Small intestine (tissue), 7 donors: ENCODE results near the gene THAP6. TPM values are rescaled to one million over a fixed set of nuclear protein-coding genes. Genes with fewer than 3 reads are reported as not detected.
A peak's percentile ranks its signal among the peaks of the same experiment; 100 is the strongest.

Experiments used
- DNase-seq, 2 donors: peaks; one replicate each; pipeline versions ENCODE4 v3.0.0 to v3.0.0-alpha.2; 2013
- FAIRE-seq: peaks from 2 replicates; lab custom pipeline; 2012; peaks lifted over from hg19 to GRCh38; lab: Jason Lieb, UNC
- H3K27ac ChIP-seq, 3 donors: one replicate each; pipeline ENCODE4 v1.5.1; 2013; ENCODE audit warnings: low read length in 2 of 3, mild to moderate bottlenecking in 2 of 3, control low read depth in 1 of 3, inconsistent platforms in 1 of 3, low read depth in 1 of 3, moderate library complexity in 1 of 3
- H3K27me3 ChIP-seq, 3 donors: one replicate each; pipeline ENCODE4 v1.6.1; 2013; ENCODE audit warnings: low read length in 3 of 3, inconsistent platforms in 1 of 3; ENCODE audit not compliant: control insufficient read depth in 3 of 3, insufficient read depth in 3 of 3
- H3K36me3 ChIP-seq, 3 donors: one replicate each; pipeline ENCODE4 v1.6.1; 2013; ENCODE audit warnings: low read length in 3 of 3, inconsistent platforms in 1 of 3, low read depth in 1 of 3, mild to moderate bottlenecking in 1 of 3, moderate library complexity in 1 of 3; ENCODE audit not compliant: control insufficient read depth in 3 of 3, insufficient read depth in 2 of 3
- H3K4me1 ChIP-seq, 3 donors: one replicate each; pipeline ENCODE4 v1.6.1; 2013; ENCODE audit warnings: low read length in 2 of 3, inconsistent platforms in 1 of 3, low read depth in 1 of 3, mild to moderate bottlenecking in 1 of 3, moderate library complexity in 1 of 3; ENCODE audit not compliant: control insufficient read depth in 3 of 3, insufficient read depth in 2 of 3
- H3K4me3 ChIP-seq, 3 donors: one replicate each; pipeline ENCODE4 v1.5.1; 2013; ENCODE audit warnings: low read length in 3 of 3, control low read depth in 1 of 3, inconsistent platforms in 1 of 3, low read depth in 1 of 3, mild to moderate bottlenecking in 1 of 3, moderate library complexity in 1 of 3
- H3K9me3 ChIP-seq, 2 donors: one replicate each; pipeline ENCODE4 v1.6.1; 2013; ENCODE audit warnings: low read depth in 1 of 2, low read length in 1 of 2; ENCODE audit not compliant: control insufficient read depth in 2 of 2, insufficient read depth in 1 of 2
- WGBS, 3 donors: extraction: QIAGEN DNeasy Blood & Tissue Kit; methylation state at CpG; one replicate each; pipeline ENCODE4 v1.1.7; 2013; 5-methylcytosine and 5-hydroxymethylcytosine counted together
- polyA plus RNA-seq, 4 donors: library from polyadenylated mRNA; stranded (reverse) in 3 of 4; unstranded in 1 of 4; fragments of 200-250 nt in 3 of 4; fragments of 120-200 nt in 1 of 4; gene quantifications; one replicate each; pipeline versions ENCODE4 v1.2.1 to v1.2.3, GENCODE V29; 2013
- donor health status: healthy with polysubstance abuse.
- donor health status: control.
- donor health status: control.
- donor health status: Bipolar disorder and iron deficiency.
- donor health status: healthy.

Gene THAP6
- polyA plus RNA-seq, 4 donors = 4.1 to 20.8 (median 5.9) TPM

- DNase-seq = no peak
- no peaks in the 10 kb centered on the region for H3K27me3 ChIP-seq
- no peak for FAIRE-seq
- no peaks in the 10 kb centered on the region for H3K4me1 ChIP-seq
- H3K36me3 ChIP-seq = peaks cover 0 to 10% (median 0%) of the 10 kb centered on the region in 3 donors
- WGBS, 3 donors = 93 to 94% (median 94%) methylated on average over 5 of the region's 5 CpGs
- H3K9me3 ChIP-seq = no peaks in the 10 kb centered on the region
- no peak overlapping the region for H3K27ac ChIP-seq
- no peak overlapping the region for H3K4me3 ChIP-seq
These were observed 31.3 kb downstream of the THAP6 start for GRCh38 chr4:75545526-75545925.

DNA sequence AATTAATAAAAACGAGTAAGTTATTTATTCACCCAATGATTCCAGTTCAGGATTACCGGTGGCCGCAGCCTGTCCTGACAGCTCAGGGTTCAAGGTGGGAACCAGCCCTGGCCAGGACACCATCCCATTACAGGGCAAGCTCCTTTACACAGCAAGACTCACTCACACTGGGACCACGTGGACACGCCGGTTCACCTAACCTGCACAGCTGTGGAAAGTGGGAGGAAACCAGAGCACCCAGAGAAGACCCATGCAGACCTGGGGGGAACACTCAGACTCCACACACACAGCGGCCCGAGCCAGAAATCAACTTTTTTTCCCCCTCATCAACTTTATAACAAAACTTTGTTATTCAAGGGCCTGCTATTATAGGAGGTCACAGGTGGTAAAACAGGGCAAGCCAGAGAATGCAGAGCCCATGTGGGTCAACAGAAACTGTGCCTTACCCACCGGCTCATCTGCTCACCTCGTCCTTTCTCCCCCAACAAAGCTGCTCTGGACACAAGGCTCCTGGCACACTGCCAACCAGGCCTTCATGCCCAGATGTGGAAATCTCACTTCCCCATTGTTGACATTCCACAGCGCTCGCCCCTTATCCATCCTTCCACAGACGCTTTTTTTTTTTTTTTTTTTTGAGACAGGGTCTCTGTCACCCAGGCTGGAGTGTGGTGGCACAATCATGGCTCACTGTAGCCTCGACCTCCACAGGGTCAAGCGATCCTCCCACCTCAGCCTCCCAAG lies 33.5 kb downstream of the THAP6 start:
- no peaks in the 10 kb centered on the region for H3K9me3 ChIP-seq
- FAIRE-seq (no peak), DNase-seq (peak in 1 of 2 donors; percentile 3)
- H3K4me1 ChIP-seq = no peaks in the 10 kb centered on the region
- H3K27me3 ChIP-seq = no peaks in the 10 kb centered on the region
- WGBS, 3 donors = 75 to 80% (median 76%) methylated on average over 15 of the region's 15 CpGs
- H3K27ac ChIP-seq = no peak overlapping the region
- peaks cover 0 to 10% (median 0%) of the 10 kb centered on the region in 3 donors for H3K36me3 ChIP-seq
- H3K4me3 ChIP-seq = no peak overlapping the region

DNA sequence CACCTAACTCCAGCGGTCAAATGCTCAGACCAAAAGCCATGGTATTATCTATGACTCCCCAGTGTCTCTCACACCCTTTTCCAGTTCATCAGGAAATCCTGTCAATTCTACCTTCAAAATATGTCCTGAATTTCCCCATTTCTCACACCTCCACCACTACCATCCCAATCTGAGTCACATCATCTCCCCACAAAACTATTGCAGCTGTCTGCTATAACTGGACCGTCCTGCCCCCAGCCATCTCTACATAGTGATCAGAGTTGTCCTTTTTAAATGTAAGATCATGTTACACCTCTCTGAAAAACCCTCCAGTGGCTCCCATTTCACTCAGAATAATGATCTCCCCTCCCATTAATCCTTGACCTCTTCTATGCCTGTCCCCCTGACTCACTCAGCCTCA lies 34.7 kb downstream of the THAP6 start:
- H3K4me3 ChIP-seq = no peak overlapping the region
- H3K9me3 ChIP-seq = no peaks in the 10 kb centered on the region
- H3K36me3 ChIP-seq = peaks cover 0 to 10% (median 0%) of the 10 kb centered on the region in 3 donors
- WGBS, 3 donors = 85 to 91% (median 87%) methylated on average over 2 of the region's 2 CpGs
- H3K27me3 ChIP-seq = no peaks in the 10 kb centered on the region
- DNase-seq (no peak), FAIRE-seq (no peak)
- H3K4me1 ChIP-seq = no peaks in the 10 kb centered on the region
- H3K27ac ChIP-seq = no peak overlapping the region

DNA sequence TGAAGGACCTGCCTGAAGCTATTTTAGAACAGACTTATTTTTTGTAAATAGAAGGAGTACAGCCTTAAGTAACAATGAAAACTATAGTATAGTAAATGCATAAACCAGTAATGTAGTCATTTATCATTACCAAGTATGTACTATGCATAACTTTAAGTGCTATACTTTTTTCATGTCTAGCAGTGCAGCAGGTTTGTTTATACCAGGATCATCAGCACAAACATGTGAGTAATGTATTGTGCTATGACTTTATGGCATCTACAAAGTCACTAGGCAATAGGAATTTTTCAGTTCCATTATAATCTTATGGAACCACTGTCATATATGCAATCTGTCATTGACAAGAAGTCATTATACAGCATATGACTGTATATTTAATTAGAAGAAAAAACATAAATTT lies 38.2 kb downstream of the THAP6 start:
- H3K27ac ChIP-seq = no peak overlapping the region
- no peaks in the 10 kb centered on the region for H3K27me3 ChIP-seq
- H3K4me3 ChIP-seq = no peak overlapping the region
- no peak for DNase-seq
- FAIRE-seq = no peak
- no peaks in the 10 kb centered on the region for H3K36me3 ChIP-seq
- no peaks in the 10 kb centered on the region for H3K9me3 ChIP-seq
- H3K4me1 ChIP-seq = no peaks in the 10 kb centered on the region

DNA sequence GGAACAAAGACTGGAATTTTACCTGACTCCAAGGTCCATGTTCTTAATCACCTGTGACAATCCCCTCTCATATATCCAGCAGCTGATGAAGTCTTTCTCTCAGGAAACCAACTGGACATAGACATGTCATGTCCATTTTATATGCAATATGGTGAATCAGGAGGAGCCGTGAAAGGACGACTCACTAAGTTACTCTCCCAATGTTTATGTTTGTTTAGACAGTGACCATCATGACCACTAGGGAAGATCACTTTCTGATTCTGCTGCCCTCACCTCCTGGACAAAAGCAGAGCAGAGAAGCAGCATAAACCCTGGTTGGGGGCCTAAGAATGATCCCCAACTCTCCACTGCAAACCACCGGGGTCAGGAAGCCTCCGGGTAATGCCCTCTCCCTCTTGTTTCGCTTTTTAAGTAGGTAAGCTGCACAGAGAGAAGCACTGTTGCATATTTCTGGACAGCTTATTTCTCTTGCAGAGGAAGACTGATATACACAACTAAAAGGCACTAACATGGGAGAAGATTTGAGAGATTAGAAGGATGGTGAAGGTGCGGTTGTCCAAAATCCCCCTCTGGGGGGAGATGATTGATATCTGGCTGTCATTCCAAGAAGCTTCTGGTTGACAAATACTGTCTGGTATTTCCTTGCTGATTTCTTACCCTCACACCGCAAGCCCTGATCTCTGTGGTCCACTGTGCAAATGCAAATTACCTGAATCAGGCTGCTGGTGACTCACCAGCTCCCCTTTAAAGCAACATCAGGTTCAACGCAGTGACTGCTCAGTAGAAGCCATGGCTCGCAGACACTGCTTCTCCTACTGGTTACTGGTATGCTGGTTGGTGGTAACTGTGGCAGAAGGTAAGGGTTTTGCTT lies 41.3 kb downstream of the THAP6 start, which contains the start of gene ODAPH:
TSS of gene ODAPH (plus strand) at position 773 of the 871 bp plus-strand sequence. CDS start at position 790, 17 bp downstream.
- Histone ChIP-seq H3K36me3 (no peaks in the 10 kb centered on the region), H3K4me3 (no peak within 1 kb of the TSS), H3K4me1 (no peaks in the 10 kb centered on the region), H3K27me3 (no peaks in the 10 kb centered on the region), H3K27ac (no peak within 1 kb of the TSS), H3K9me3 (no peaks in the 10 kb centered on the region)
- FAIRE-seq (no peak), DNase-seq (peak; percentile 4 to 18)
- WGBS, 3 donors = 43 to 51% (median 44%) methylated on average over 9 of the region's 9 CpGs

- Histone ChIP-seq H3K9me3 (no peaks in the 10 kb centered on the region), H3K27me3 (no peaks in the 10 kb centered on the region), H3K4me3 (no peak overlapping the region), H3K27ac (no peak overlapping the region), H3K36me3 (no peaks in the 10 kb centered on the region), H3K4me1 (no peaks in the 10 kb centered on the region)
- WGBS, 3 donors = 84 to 87% (median 87%) methylated on average over 8 of the region's 8 CpGs
- FAIRE-seq (no peak), DNase-seq (no peak)
These were observed 43.4 kb downstream of the THAP6 start for GRCh38 chr4:75557696-75558095.

- H3K9me3 ChIP-seq = no peaks in the 10 kb centered on the region
- no peak overlapping the region for H3K4me3 ChIP-seq
- 65 to 80% (median 70%) methylated on average over 8 of the region's 8 CpGs for WGBS, 3 donors
- no peaks in the 10 kb centered on the region for H3K4me1 ChIP-seq
- no peak overlapping the region for H3K27ac ChIP-seq
- DNase-seq = no peak
- no peaks in the 10 kb centered on the region for H3K36me3 ChIP-seq
- FAIRE-seq = no peak
- H3K27me3 ChIP-seq = no peaks in the 10 kb centered on the region
These were observed 47.5 kb downstream of the THAP6 start for GRCh38 chr4:75561789-75562188.

- no peak overlapping the region for H3K4me3 ChIP-seq
- H3K36me3 ChIP-seq = no peaks in the 10 kb centered on the region
- H3K9me3 ChIP-seq = no peaks in the 10 kb centered on the region
- no peak overlapping the region for H3K27ac ChIP-seq
- FAIRE-seq (no peak), DNase-seq (no peak)
- 82 to 88% (median 84%) methylated on average over 11 of the region's 11 CpGs for WGBS, 3 donors
- H3K4me1 ChIP-seq = no peaks in the 10 kb centered on the region
- H3K27me3 ChIP-seq = no peaks in the 10 kb centered on the region
These were observed 49.8 kb downstream of the THAP6 start for GRCh38 chr4:75564023-75564422.
